HCT116 (cell line): Measurements from ENCODE around the gene IFNLR1. TPM values are rescaled to one million over a fixed set of nuclear protein-coding genes. Genes with fewer than 3 reads are reported as not detected.
A peak's percentile ranks its signal among the peaks of the same experiment; 100 is the strongest.

Source experiments
- ATAC-seq: fragments of 200-7000 bp; cut with Tn5 transposase; 2 replicates; pipeline ENCODE4 v1.9.1; 2020; ENCODE audit warnings: mild to moderate bottlenecking, moderate library complexity
- BruUV-seq: library from RNA; stranded (reverse); fragments of 400-500 nt; replicated peaks from 2 replicates; lab custom pipeline; 2021; lab: Mats Ljungman, UMichigan
- CTCF ChIA-PET: fragments of 300-600 bp; sonication (Branson Sonifier 250); formaldehyde crosslinking; loops from one replicate; lab custom pipeline; 2021; ENCODE audit warnings: antibody characterized with exemption; lab: Charles Lee
- POLR2A ChIA-PET: fragments of 300-600, 350-600 bp; sonication (Branson Sonifier 250); formaldehyde crosslinking; loops from one replicate; lab custom pipeline; 2021; ENCODE audit warnings: antibody characterized with exemption; lab: Charles Lee
- RAD21 ChIA-PET, 2 experiments: fragments of 300-600 bp; sonication (Branson Sonifier 250); formaldehyde crosslinking; loops; one replicate each; lab custom pipeline; 2023; ENCODE audit warnings: low total read pairs in 2 of 2; ENCODE audit not compliant: uncharacterized antibody in 2 of 2, unreplicated experiment in 2 of 2, low non-redundant PET in 1 of 2; lab: Charles Lee
- DNase-seq: peaks from one replicate; pipeline ENCODE4 v3.0.0-alpha.2; 2010; ENCODE audit warnings: low read depth, low spot score
- H2AFZ ChIP-seq: fragments of 200-600 bp; shearing (Covaris generic), sonication (generic); 2 replicates; pipeline ENCODE4 v1.6.1; 2017; ENCODE audit warnings: low read depth, mixed run types, mixed read lengths, antibody characterized with exemption, low read length; ENCODE audit not compliant: poor library complexity, severe bottlenecking
- H3K27ac ChIP-seq: 2 replicates; pipeline ENCODE4 v1.5.1; 2012; ENCODE audit warnings: low read depth, low read length
- H3K27me3 ChIP-seq: fragments of 200-600 bp; sonication (generic); 2 replicates; pipeline ENCODE4 v1.6.1; 2016; ENCODE audit warnings: mixed run types, low read length, mixed read lengths; ENCODE audit not compliant: insufficient read depth
- H3K36me3 ChIP-seq, 2 experiments: fragments of 200-500 bp in 1 of 2; fragments of 200-600 bp in 1 of 2; sonication (Bioruptor generic) in 1 of 2; sonication (generic) in 1 of 2; 2 replicates each; pipeline versions ENCODE4 v1.5.1 to v1.6.1; 2014 to 2016; ENCODE audit warnings: low read length in 2 of 2, inconsistent platforms in 1 of 2, mixed read lengths in 1 of 2, mixed run types in 1 of 2; ENCODE audit not compliant: insufficient read depth in 2 of 2, control insufficient read depth in 1 of 2
- H3K4me1 ChIP-seq, 2 experiments: fragments of 200-600 bp in 1 of 2; sonication (generic) in 1 of 2; 2 replicates each; pipeline versions ENCODE4 v1.5.1 to v1.6.1; 2012 to 2017; ENCODE audit warnings: low read length in 2 of 2, inconsistent platforms in 1 of 2, mild to moderate bottlenecking in 1 of 2, mixed read lengths in 1 of 2, mixed run types in 1 of 2, moderate library complexity in 1 of 2; ENCODE audit not compliant: insufficient read depth in 2 of 2, control insufficient read depth in 1 of 2
- H3K4me2 ChIP-seq: fragments of 200-600 bp; sonication (generic); 2 replicates; pipeline ENCODE4 v1.6.1; 2017; ENCODE audit warnings: mixed run types, low read length, mixed read lengths
- H3K4me3 ChIP-seq, 2 experiments: fragments of 200-600 bp in 1 of 2; sonication (generic) in 1 of 2; replicated peaks in 1 of 2; 2 replicates each; pipeline ENCODE4 v1.5.1; 2011 to 2016; ENCODE audit warnings: low read length in 2 of 2, control low read depth in 1 of 2, low read depth in 1 of 2, mild to moderate bottlenecking in 1 of 2, mixed read lengths in 1 of 2, mixed run types in 1 of 2
- H3K79me2 ChIP-seq: fragments of 200-600 bp; sonication (generic); 2 replicates; pipeline ENCODE4 v1.6.1; 2017; ENCODE audit warnings: mild to moderate bottlenecking, mixed run types, low read length, moderate library complexity, mixed read lengths; ENCODE audit not compliant: insufficient read depth
- H3K9ac ChIP-seq: fragments of 200-600 bp; sonication (generic); 2 replicates; pipeline ENCODE4 v1.6.1; 2016; ENCODE audit warnings: low read length, mixed read lengths
- H3K9me2 ChIP-seq: fragments of 200-600 bp; sonication (generic), shearing (Covaris generic); 2 replicates; pipeline ENCODE4 v1.6.1; 2017; ENCODE audit warnings: mixed run types, mild to moderate bottlenecking, moderate library complexity; ENCODE audit not compliant: insufficient read depth
- H3K9me3 ChIP-seq, 2 experiments: fragments of 200-500 bp in 1 of 2; fragments of 200-600 bp in 1 of 2; sonication (Bioruptor generic) in 1 of 2; sonication (generic) in 1 of 2; 2 replicates each; pipeline ENCODE4 v1.6.1; 2014 to 2017; ENCODE audit warnings: low read length in 2 of 2, mixed read lengths in 2 of 2, inconsistent platforms in 1 of 2, low read depth in 1 of 2, mild to moderate bottlenecking in 1 of 2, mixed run types in 1 of 2, moderate library complexity in 1 of 2; ENCODE audit not compliant: control insufficient read depth in 1 of 2, insufficient read depth in 1 of 2
- H4K20me1 ChIP-seq: fragments of 200-600 bp; sonication (generic), shearing (Covaris generic); 2 replicates; pipeline ENCODE4 v1.6.1; 2017; ENCODE audit warnings: mixed run types, mild to moderate bottlenecking, moderate library complexity; ENCODE audit not compliant: insufficient read depth
- CBX3 ChIP-seq: IDR thresholded peaks from 2 replicates; pipeline ENCODE4 v1.6.1; 2012; ENCODE audit warnings: low read depth
- ELF1 ChIP-seq: IDR thresholded peaks from 2 replicates; pipeline ENCODE4 v1.6.1; 2012; ENCODE audit warnings: low read depth, borderline replicate concordance
- EZH2 ChIP-seq: fragments of 200-600 bp; sonication (generic); IDR thresholded peaks from 2 replicates; pipeline ENCODE4 v1.6.1; 2017; ENCODE audit warnings: antibody characterized with exemption, mixed run types
- EZH2phosphoT487 ChIP-seq: fragments of 200-600 bp; IDR thresholded peaks from 2 replicates; pipeline ENCODE4 v1.6.1; 2018; ENCODE audit warnings: antibody characterized with exemption, borderline replicate concordance
- FOSL1 ChIP-seq: IDR thresholded peaks from 2 replicates; pipeline ENCODE4 v1.6.1; 2012; ENCODE audit warnings: low read depth
- POLR2AphosphoS5 ChIP-seq: IDR thresholded peaks from 2 replicates; pipeline ENCODE4 v1.6.1; 2011; ENCODE audit warnings: mild to moderate bottlenecking, low read depth, low read length, moderate library complexity
- RAD21 ChIP-seq: IDR thresholded peaks from 2 replicates; pipeline ENCODE4 v1.6.1; 2012; ENCODE audit warnings: low read depth, mild to moderate bottlenecking
- SP1 ChIP-seq: IDR thresholded peaks from 2 replicates; pipeline ENCODE4 v1.6.1; 2012; ENCODE audit warnings: low read depth
- TCF7L2 ChIP-seq: IDR thresholded peaks from 2 replicates; pipeline ENCODE4 v1.7.0; 2011; ENCODE audit warnings: borderline replicate concordance, inconsistent platforms; ENCODE audit not compliant: insufficient read depth, insufficient read length; ENCODE audit errors: extremely low read depth
- YY1 ChIP-seq: IDR thresholded peaks from 2 replicates; pipeline ENCODE4 v1.6.1; 2011; ENCODE audit warnings: low read length, low read depth, moderate library complexity, mild to moderate bottlenecking; ENCODE audit not compliant: insufficient replicate concordance; ENCODE audit errors: extremely low read depth
- ZNF274 ChIP-seq: fragments of 200-500 bp; sonication (Bioruptor generic); IDR thresholded peaks from 2 replicates; pipeline ENCODE4 v1.6.1; 2014; ENCODE audit warnings: mild to moderate bottlenecking, low read depth, low read length, inconsistent platforms
- intact Hi-C: fragments of 100-400 bp; cut with micrococcal nuclease; formaldehyde crosslinking; loops from 2 replicates; pipeline ENCODE4 v1.10.0; 2022
- total RNA-seq: library from RNA; stranded (reverse); gene quantifications from one replicate; pipeline ENCODE4 v1.2.1, GENCODE V29; 2021; ENCODE audit not compliant: unreplicated experiment
- TF ChIP-seq, protein P1 (sequence below), 3 experiments: fragments of 200-600 bp in 1 of 3; sonication (generic) in 1 of 3; IDR thresholded peaks in 2 of 3; conservative IDR thresholded peaks in 1 of 3; 2 replicates each; pipeline ENCODE4 v1.5.1; 2012 to 2017; ENCODE audit warnings: low read depth in 2 of 3, low read length in 2 of 3, antibody characterized with exemption in 1 of 3, borderline replicate concordance in 1 of 3, control low read depth in 1 of 3, mild to moderate bottlenecking in 1 of 3, mixed read lengths in 1 of 3, mixed run types in 1 of 3, moderate library complexity in 1 of 3; ENCODE audit not compliant: insufficient read depth in 1 of 3
- TF ChIP-seq, protein P2 (sequence below): IDR thresholded peaks from 2 replicates; pipeline ENCODE4 v1.6.1; 2012
- TF ChIP-seq, protein P3 (sequence below): IDR thresholded peaks from 2 replicates; pipeline ENCODE4 v1.6.1; 2012; ENCODE audit warnings: low read depth

IFNLR1 gene
- total RNA-seq, 1 experiment from 2014 or later = 7.6 TPM

DNA sequence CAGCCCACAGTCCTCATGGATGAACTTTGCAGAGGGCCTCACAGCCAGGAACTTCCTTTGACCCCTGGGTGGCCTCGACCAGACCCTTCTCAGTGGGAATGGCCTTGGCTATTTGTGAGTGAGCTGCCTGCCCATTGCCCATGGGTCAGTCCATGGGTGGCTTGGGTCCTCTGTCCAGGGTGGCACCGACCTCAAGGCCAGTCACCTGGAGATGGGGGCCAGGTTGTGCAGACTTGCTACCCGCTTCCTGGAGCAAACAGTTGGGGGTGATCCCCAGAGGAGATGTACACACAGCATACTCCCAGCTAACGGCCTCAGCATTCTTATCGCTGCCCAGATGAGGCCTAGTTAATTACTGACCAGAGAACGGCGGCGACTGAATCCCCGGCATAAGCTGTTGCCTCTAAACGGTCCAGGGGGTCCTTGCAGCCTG lies 23.1 kb upstream of the IFNLR1 start (continued):
- TF ChIP-seq, protein P1, sequence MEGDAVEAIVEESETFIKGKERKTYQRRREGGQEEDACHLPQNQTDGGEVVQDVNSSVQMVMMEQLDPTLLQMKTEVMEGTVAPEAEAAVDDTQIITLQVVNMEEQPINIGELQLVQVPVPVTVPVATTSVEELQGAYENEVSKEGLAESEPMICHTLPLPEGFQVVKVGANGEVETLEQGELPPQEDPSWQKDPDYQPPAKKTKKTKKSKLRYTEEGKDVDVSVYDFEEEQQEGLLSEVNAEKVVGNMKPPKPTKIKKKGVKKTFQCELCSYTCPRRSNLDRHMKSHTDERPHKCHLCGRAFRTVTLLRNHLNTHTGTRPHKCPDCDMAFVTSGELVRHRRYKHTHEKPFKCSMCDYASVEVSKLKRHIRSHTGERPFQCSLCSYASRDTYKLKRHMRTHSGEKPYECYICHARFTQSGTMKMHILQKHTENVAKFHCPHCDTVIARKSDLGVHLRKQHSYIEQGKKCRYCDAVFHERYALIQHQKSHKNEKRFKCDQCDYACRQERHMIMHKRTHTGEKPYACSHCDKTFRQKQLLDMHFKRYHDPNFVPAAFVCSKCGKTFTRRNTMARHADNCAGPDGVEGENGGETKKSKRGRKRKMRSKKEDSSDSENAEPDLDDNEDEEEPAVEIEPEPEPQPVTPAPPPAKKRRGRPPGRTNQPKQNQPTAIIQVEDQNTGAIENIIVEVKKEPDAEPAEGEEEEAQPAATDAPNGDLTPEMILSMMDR (IDR thresholded peaks at IDR 0.05 in 2 of 3, conservative IDR thresholded peaks at IDR 0.05 in 1 of 3; ENCODE audit: borderline replicate concordance in 1 of 3, insufficient read depth in 1 of 3, low read depth in 2 of 3, low read length in 2 of 3) = no peak
- TF ChIP-seq, protein P2, sequence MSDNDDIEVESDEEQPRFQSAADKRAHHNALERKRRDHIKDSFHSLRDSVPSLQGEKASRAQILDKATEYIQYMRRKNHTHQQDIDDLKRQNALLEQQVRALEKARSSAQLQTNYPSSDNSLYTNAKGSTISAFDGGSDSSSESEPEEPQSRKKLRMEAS = no peak
- no peak for TF ChIP-seq ZNF274

DNA sequence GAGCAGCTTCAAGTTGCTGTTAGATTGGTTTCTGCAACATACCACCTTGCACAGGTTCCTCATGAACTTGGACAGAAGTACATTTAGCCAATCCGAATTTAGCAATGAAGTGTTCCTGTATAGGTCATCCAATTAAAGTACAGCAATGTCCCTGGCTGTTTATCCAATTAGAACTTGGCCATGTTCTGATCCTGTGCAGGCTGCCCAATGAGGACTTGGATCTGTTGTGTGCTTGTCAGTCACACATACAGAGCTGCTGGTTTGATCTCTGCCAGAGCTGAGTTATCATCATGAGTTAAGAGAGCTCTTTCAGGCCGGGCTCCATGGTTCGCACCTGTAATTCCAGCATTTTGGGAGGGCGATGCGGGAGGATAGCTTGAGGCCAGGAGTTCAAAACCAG lies 22.0 kb upstream of the IFNLR1 start:
- ChIA-PET CTCF (interaction anchor here (1.1 to 1.3 kb wide), 2 partner anchors 10 to 185 kb away, joined by 3 to 5 read pairs; no protein-coding TSS in a partner anchor), RAD21 (no interaction called here), POLR2A (no interaction called here)
- ATAC-seq (peak; percentile 76), DNase-seq (peak; percentile 15)
- BruUV-seq = no TSS peak
- H2AFZ ChIP-seq = no peak overlapping the region
- intact Hi-C loops = no loop called here
- H3K79me2 ChIP-seq = no peaks in the 10 kb centered on the region
- peaks cover 0 to 6% of the 10 kb centered on the region in 2 experiments; a peak in 2 of 4 replicates for H3K4me1 ChIP-seq
- H3K27me3 ChIP-seq = peaks cover 4% of the 10 kb centered on the region; the same call in 1 of the 2 replicates
- no peak overlapping the region for H3K4me3 ChIP-seq
- no peak overlapping the region for H3K4me2 ChIP-seq
- H3K27ac ChIP-seq = no peak overlapping the region
- no peak overlapping the region for H3K9ac ChIP-seq
- H3K36me3 ChIP-seq = no peaks in the 10 kb centered on the region
- H3K9me3 ChIP-seq = peaks cover 0 to 5% of the 10 kb centered on the region in 2 experiments; a peak in 1 of 4 replicates
- H4K20me1 ChIP-seq = no peaks in the 10 kb centered on the region
- no peaks in the 10 kb centered on the region for H3K9me2 ChIP-seq
- TF ChIP-seq, protein P1 (IDR thresholded peaks at IDR 0.05 in 2 of 3, conservative IDR thresholded peaks at IDR 0.05 in 1 of 3; ENCODE audit: borderline replicate concordance in 1 of 3, insufficient read depth in 1 of 3, low read depth in 2 of 3, low read length in 2 of 3) = no peak
- no peak for TF ChIP-seq EZH2phosphoT487
- TF ChIP-seq TCF7L2 = no peak
- no peak for TF ChIP-seq POLR2AphosphoS5
- TF ChIP-seq, protein P3, sequence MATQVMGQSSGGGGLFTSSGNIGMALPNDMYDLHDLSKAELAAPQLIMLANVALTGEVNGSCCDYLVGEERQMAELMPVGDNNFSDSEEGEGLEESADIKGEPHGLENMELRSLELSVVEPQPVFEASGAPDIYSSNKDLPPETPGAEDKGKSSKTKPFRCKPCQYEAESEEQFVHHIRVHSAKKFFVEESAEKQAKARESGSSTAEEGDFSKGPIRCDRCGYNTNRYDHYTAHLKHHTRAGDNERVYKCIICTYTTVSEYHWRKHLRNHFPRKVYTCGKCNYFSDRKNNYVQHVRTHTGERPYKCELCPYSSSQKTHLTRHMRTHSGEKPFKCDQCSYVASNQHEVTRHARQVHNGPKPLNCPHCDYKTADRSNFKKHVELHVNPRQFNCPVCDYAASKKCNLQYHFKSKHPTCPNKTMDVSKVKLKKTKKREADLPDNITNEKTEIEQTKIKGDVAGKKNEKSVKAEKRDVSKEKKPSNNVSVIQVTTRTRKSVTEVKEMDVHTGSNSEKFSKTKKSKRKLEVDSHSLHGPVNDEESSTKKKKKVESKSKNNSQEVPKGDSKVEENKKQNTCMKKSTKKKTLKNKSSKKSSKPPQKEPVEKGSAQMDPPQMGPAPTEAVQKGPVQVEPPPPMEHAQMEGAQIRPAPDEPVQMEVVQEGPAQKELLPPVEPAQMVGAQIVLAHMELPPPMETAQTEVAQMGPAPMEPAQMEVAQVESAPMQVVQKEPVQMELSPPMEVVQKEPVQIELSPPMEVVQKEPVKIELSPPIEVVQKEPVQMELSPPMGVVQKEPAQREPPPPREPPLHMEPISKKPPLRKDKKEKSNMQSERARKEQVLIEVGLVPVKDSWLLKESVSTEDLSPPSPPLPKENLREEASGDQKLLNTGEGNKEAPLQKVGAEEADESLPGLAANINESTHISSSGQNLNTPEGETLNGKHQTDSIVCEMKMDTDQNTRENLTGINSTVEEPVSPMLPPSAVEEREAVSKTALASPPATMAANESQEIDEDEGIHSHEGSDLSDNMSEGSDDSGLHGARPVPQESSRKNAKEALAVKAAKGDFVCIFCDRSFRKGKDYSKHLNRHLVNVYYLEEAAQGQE = no peak
- no peak for TF ChIP-seq SP1
- no peak for TF ChIP-seq FOSL1
- no peak for TF ChIP-seq EZH2
- no peak for TF ChIP-seq YY1
- TF ChIP-seq, protein P2 = no peak
- no peak for TF ChIP-seq CBX3
- TF ChIP-seq RAD21 = no peak
- TF ChIP-seq ZNF274 = no peak
- no peak for TF ChIP-seq ELF1
